Body of pancreas (tissue), 4 donors: ENCODE measurements around the gene CCDC188. TPM values are rescaled to one million over a fixed set of nuclear protein-coding genes. Genes with fewer than 3 reads are reported as not detected.

ENCODE experiments used
- ATAC-seq: fragments of 150-250 bp; one replicate; pipeline ENCODE4 v1.9.1; 2016
- DNase-seq, 4 donors: peaks; one replicate each; pipeline ENCODE4 v3.0.0-alpha.2; 2019
- H3K27ac ChIP-seq, 4 donors: fragments of 200-600 bp; sonication (generic); 1 replicate in 3 of 4; 2 replicates in 1 of 4; pipeline versions ENCODE4 v1.5.1 to v1.6.1; 2016 to 2019; ENCODE audit warnings: mild to moderate bottlenecking in 1 of 4, mixed read lengths in 1 of 4, moderate library complexity in 1 of 4
- H3K27me3 ChIP-seq, 2 donors: fragments of 200-600 bp; sonication (generic); one replicate each; pipeline ENCODE4 v1.6.0; 2016; ENCODE audit warnings: mild to moderate bottlenecking in 1 of 2
- H3K36me3 ChIP-seq, 2 donors: fragments of 200-600 bp; sonication (generic); replicated peaks in 1 of 2; 2 replicates each; pipeline ENCODE4 v1.5.1; 2016; ENCODE audit warnings: low read depth in 2 of 2; ENCODE audit not compliant: insufficient read depth in 1 of 2
- H3K4me1 ChIP-seq: fragments of 200-600 bp; sonication (generic); one replicate; pipeline ENCODE4 v1.6.0; 2016
- H3K4me3 ChIP-seq, 2 donors: fragments of 200-600 bp; sonication (generic); 1 replicate in 1 of 2; 2 replicates in 1 of 2; pipeline ENCODE4 v1.5.1; 2016 to 2019
- H3K9me3 ChIP-seq, 3 donors: fragments of 200-600 bp; sonication (generic); 1 replicate in 2 of 3; 2 replicates in 1 of 3; pipeline ENCODE4 v1.5.1; 2016
- CTCF ChIP-seq, 7 experiments: fragments of 450-650 bp in 4 of 7; fragments of 200-600 bp in 3 of 7; sonication (generic) in 3 of 7; IDR thresholded peaks; one replicate each; pipeline ENCODE4 v1.5.1; 2016 to 2019; ENCODE audit warnings: antibody characterized with exemption in 7 of 7
- POLR2A ChIP-seq, 3 donors: fragments of 450-650 bp; IDR thresholded peaks; one replicate each; pipeline ENCODE4 v1.6.1; 2016; ENCODE audit warnings: antibody characterized with exemption in 3 of 3, mild to moderate bottlenecking in 2 of 3
- WGBS, 2 donors: methylation state at CpG; one replicate each; pipeline ENCODE4 v1.1.5; 2017; 5-methylcytosine and 5-hydroxymethylcytosine counted together
- intact Hi-C: fragments of 100-400 bp; cut with DNase I; formaldehyde crosslinking; loops from one replicate; pipeline ENCODE4 v1.15.1; 2023
- microRNA-seq, 2 donors: library from miRNA; unstranded; fragments of <30 nt; microRNA quantifications; one replicate each; pipeline ENCODE4, GENCODE V29; 2016; ENCODE audit warnings: borderline number of aligned reads in 2 of 2, borderline replicate concordance in 2 of 2
- small RNA-seq: library from RNA; depleted of rRNA; stranded (forward); fragments of <200 nt; gene quantifications from one replicate; pipeline ENCODE3, GENCODE V24; 2016
- total RNA-seq, 2 donors: library from RNA; depleted of rRNA; stranded (reverse); fragments of >200 nt; gene quantifications; one replicate each; pipeline ENCODE4 v1.1.0, GENCODE V29; 2016

The CCDC188 gene
- total RNA-seq, 2 donors from 2014 or later = not detected

- Histone ChIP-seq H3K4me1 (no peaks in the 10 kb centered on the region), H3K36me3 (peaks cover 0 to 36% of the 10 kb centered on the region in 2 donors), H3K9me3 (no peaks in the 10 kb centered on the region), H3K27ac (no peak overlapping the region), H3K27me3 (no peaks in the 10 kb centered on the region), H3K4me3 (no peak overlapping the region)
- no peak for DNase-seq
- ATAC-seq = no peak
- WGBS, 2 donors = 90% methylated on average over 12 of the region's 12 CpGs
- intact Hi-C loops = no loop called here
- TF ChIP-seq CTCF (IDR thresholded peaks at IDR 0.05) = no peak
- no peak for TF ChIP-seq POLR2A (IDR thresholded peaks at IDR 0.05)
Measured at GRCh38 chr22:20102203-20102780, 48.6 kb downstream of the CCDC188 start.

GRCh38 chr22:20101638-20102037, 49.2 kb downstream of the CCDC188 start:
- intact Hi-C loops = no loop called here
- no peak for TF ChIP-seq POLR2A (IDR thresholded peaks at IDR 0.05)
- TF ChIP-seq CTCF (IDR thresholded peaks at IDR 0.05) = no peak
- 68 to 75% methylated on average over 8 of the region's 8 CpGs for WGBS, 2 donors
- Histone ChIP-seq H3K4me1 (no peaks in the 10 kb centered on the region), H3K4me3 (no peak overlapping the region), H3K27ac (no peak overlapping the region), H3K36me3 (peaks cover 0 to 31% of the 10 kb centered on the region in 2 donors), H3K27me3 (no peaks in the 10 kb centered on the region), H3K9me3 (no peaks in the 10 kb centered on the region)
- no peak for DNase-seq
- no peak for ATAC-seq

GRCh38 chr22:20099099-20099711, 51.6 kb downstream of the CCDC188 start:
- Histone ChIP-seq H3K4me1 (no peaks in the 10 kb centered on the region), H3K27me3 (no peaks in the 10 kb centered on the region), H3K36me3 (peaks cover 0 to 33% of the 10 kb centered on the region in 2 donors), H3K27ac (no peak overlapping the region), H3K4me3 (no peak overlapping the region), H3K9me3 (no peaks in the 10 kb centered on the region)
- 93 to 95% methylated on average over 6 of the region's 6 CpGs for WGBS, 2 donors
- TF ChIP-seq CTCF (IDR thresholded peaks at IDR 0.05) (no peak), POLR2A (IDR thresholded peaks at IDR 0.05) (no peak)
- no peak for ATAC-seq
- intact Hi-C loops = no loop called here
- no peak for DNase-seq

Small RNAs within 50 kb of the gene (microRNA-seq; reads per million reads assigned to microRNA genes)
- gene MIR6816 = 0 to 0.45 reads per million in 2 donors

Small RNAs within 50 kb of the gene (small RNA-seq; reads per million reads assigned to genes)
- gene MIR6816 = not detected
- gene RF00599 = not detected

Other genes starting within 250 kb of the CCDC188 start
- 10 to 100 TPM; 85.6 to 98.2 TPM for gene COMT, start 209.3 kb downstream of the CCDC188 start, total RNA-seq
- 10 to 100 TPM; 22.1 to 23.6 TPM for gene TXNRD2, start 209.2 kb downstream of the CCDC188 start, total RNA-seq
- gene ARVCF, start 134.2 kb downstream of the CCDC188 start, total RNA-seq = 100 to 1,000 TPM in 1 of 2 donors, 10 to 100 TPM in 1; 36.6 to 150 TPM
- gene TANGO2, start 129.9 kb downstream of the CCDC188 start, total RNA-seq = 10 to 100 TPM; 10.5 to 19.7 TPM
- 10 to 100 TPM; 25.7 to 53.4 TPM for gene DGCR8, start 70.8 kb downstream of the CCDC188 start, total RNA-seq
- gene RANBP1, start 35.0 kb downstream of the CCDC188 start, total RNA-seq = 100 to 1,000 TPM in 1 of 2 donors, 10 to 100 TPM in 1; 69.3 to 134 TPM
- 10 to 100 TPM; 76.8 to 98.6 TPM for gene TRMT2A, start 33.8 kb downstream of the CCDC188 start, total RNA-seq
- gene ZDHHC8, start 19.3 kb downstream of the CCDC188 start, total RNA-seq = 10 to 100 TPM; 20.0 to 21.4 TPM
- 1 to 10 TPM in 1 of 2 donors, under 1 TPM in 1; 0.66 to 1.8 TPM for gene RTN4R, start 117.3 kb upstream of the CCDC188 start, total RNA-seq
- 10 to 100 TPM; 24.4 to 52.4 TPM for gene DGCR6L, start 169.0 kb upstream of the CCDC188 start, total RNA-seq
- gene ZNF74, start 243.1 kb upstream of the CCDC188 start, total RNA-seq = 10 to 100 TPM in 1 of 2 donors, 1 to 10 TPM in 1; 7.3 to 10.4 TPM